IMR-90 (cell line): ENCODE results near the gene ACAN. TPM values are rescaled to one million over a fixed set of nuclear protein-coding genes. Genes with fewer than 3 reads are reported as not detected.

Source experiments
- ATAC-seq: fragments of 200-7000 bp; cut with Tn5 transposase; 2 replicates; pipeline ENCODE4 v1.9.1; 2020; ENCODE audit warnings: low read depth, mild to moderate bottlenecking, moderate library complexity
- BruUV-seq: library from RNA; stranded (reverse); fragments of 400-500 nt; replicated peaks from 2 replicates; lab custom pipeline; 2021; lab: Mats Ljungman, UMichigan
- CTCF ChIA-PET: fragments of 300-600 bp; formaldehyde crosslinking; extraction: SDS; loops from one replicate; lab custom pipeline; 2021; ENCODE audit warnings: antibody characterized with exemption; lab: Yijun Ruan, JAX
- POLR2A ChIA-PET: fragments of 300-600 bp; sonication (Branson Sonifier 250); formaldehyde crosslinking; loops from one replicate; lab custom pipeline; 2022; ENCODE audit warnings: antibody characterized with exemption; ENCODE audit not compliant: unreplicated experiment; lab: Charles Lee
- DNase-seq: peaks from one replicate; pipeline ENCODE4 v3.0.0; 2013
- H2AFZ ChIP-seq: replicated peaks from 2 replicates; pipeline ENCODE3; 2013; ENCODE audit warnings: low read length, mild to moderate bottlenecking; ENCODE audit not compliant: poor library complexity
- H2AK5ac ChIP-seq: 2 replicates; pipeline ENCODE4 v1.6.1; 2013; ENCODE audit warnings: low read depth, low read length, inconsistent platforms
- H2AK9ac ChIP-seq: replicated peaks from 2 replicates; pipeline ENCODE3; 2013; ENCODE audit warnings: mild to moderate bottlenecking, low read depth, low read length, moderate library complexity; ENCODE audit not compliant: poor library complexity
- H2BK120ac ChIP-seq: 2 replicates; pipeline ENCODE4 v1.6.1; 2013; ENCODE audit warnings: low read depth, low read length, inconsistent platforms
- H2BK15ac ChIP-seq: 3 replicates; pipeline ENCODE4 v1.6.1; 2013; ENCODE audit warnings: low read depth, low read length, inconsistent platforms
- H2BK20ac ChIP-seq: 2 replicates; pipeline ENCODE4 v1.6.1; 2013; ENCODE audit warnings: low read depth, mild to moderate bottlenecking, inconsistent platforms, low read length, moderate library complexity
- H2BK5ac ChIP-seq: 2 replicates; pipeline ENCODE4 v1.6.1; 2013; ENCODE audit warnings: mild to moderate bottlenecking, low read depth, low read length, inconsistent platforms; ENCODE audit not compliant: poor library complexity, severe bottlenecking
- H3K14ac ChIP-seq: replicated peaks from 2 replicates; pipeline ENCODE4 v1.6.1; 2013; ENCODE audit warnings: low read depth, low read length, inconsistent platforms
- H3K18ac ChIP-seq: 2 replicates; pipeline ENCODE4 v1.6.1; 2013; ENCODE audit warnings: low read depth, low read length, control low read depth
- H3K23ac ChIP-seq: 2 replicates; pipeline ENCODE4 v1.6.1; 2013; ENCODE audit warnings: low read depth, low read length, inconsistent platforms
- H3K27ac ChIP-seq: 2 replicates; pipeline ENCODE4 v1.5.1; 2013; ENCODE audit warnings: mild to moderate bottlenecking, control low read depth, low read length; ENCODE audit not compliant: insufficient read depth
- H3K27me3 ChIP-seq: 2 replicates; pipeline ENCODE4 v1.6.1; 2013; ENCODE audit warnings: low read length; ENCODE audit not compliant: control insufficient read depth, insufficient read depth
- H3K36me3 ChIP-seq: 2 replicates; pipeline ENCODE4 v1.6.1; 2013; ENCODE audit warnings: low read length, mixed read lengths; ENCODE audit not compliant: control insufficient read depth, insufficient read depth
- H3K4ac ChIP-seq: 2 replicates; pipeline ENCODE4 v1.6.1; 2013; ENCODE audit warnings: low read depth, low read length, inconsistent platforms
- H3K4me1 ChIP-seq: 2 replicates; pipeline ENCODE4 v1.6.1; 2013; ENCODE audit warnings: low read length, mixed read lengths; ENCODE audit not compliant: control insufficient read depth, insufficient read depth
- H3K4me2 ChIP-seq: 2 replicates; pipeline ENCODE4 v1.6.1; 2013; ENCODE audit warnings: low read depth, mild to moderate bottlenecking, control low read depth, low read length, moderate library complexity
- H3K4me3 ChIP-seq: 2 replicates; pipeline ENCODE4 v1.5.1; 2013; ENCODE audit warnings: low read depth, mild to moderate bottlenecking, control low read depth, low read length, moderate library complexity; ENCODE audit not compliant: insufficient read depth
- H3K56ac ChIP-seq: 2 replicates; pipeline ENCODE4 v1.6.1; 2013; ENCODE audit warnings: low read length, inconsistent platforms; ENCODE audit not compliant: insufficient read depth; ENCODE audit errors: extremely low read depth
- H3K79me1 ChIP-seq, 2 experiments: 2 replicates each; pipeline ENCODE4 v1.6.1; 2013; ENCODE audit warnings: low read length in 2 of 2, inconsistent platforms in 1 of 2, low read depth in 1 of 2
- H3K9ac ChIP-seq: 2 replicates; pipeline ENCODE4 v1.6.1; 2013; ENCODE audit warnings: low read depth, low read length, control low read depth
- H3K9me1 ChIP-seq: 2 replicates; pipeline ENCODE4 v1.6.1; 2013; ENCODE audit warnings: low read length, inconsistent platforms; ENCODE audit not compliant: insufficient read depth
- H3K9me3 ChIP-seq: 2 replicates; pipeline ENCODE4 v1.6.1; 2013; ENCODE audit warnings: low read length; ENCODE audit not compliant: control insufficient read depth, insufficient read depth
- H4K20me1 ChIP-seq: 2 replicates; pipeline ENCODE4 v1.6.1; 2013; ENCODE audit warnings: low read length, inconsistent platforms; ENCODE audit not compliant: insufficient read depth
- H4K5ac ChIP-seq: 2 replicates; pipeline ENCODE4 v1.6.1; 2013; ENCODE audit warnings: mild to moderate bottlenecking, low read depth, low read length, control low read depth
- H4K8ac ChIP-seq, 2 experiments: 2 replicates each; pipeline ENCODE4 v1.6.1; 2013; ENCODE audit warnings: low read depth in 2 of 2, low read length in 2 of 2, control low read depth in 1 of 2, inconsistent platforms in 1 of 2
- H4K91ac ChIP-seq: 2 replicates; pipeline ENCODE4 v1.6.1; 2013; ENCODE audit warnings: low read depth, low read length, inconsistent platforms; ENCODE audit not compliant: insufficient read depth
- BHLHE40 ChIP-seq: fragments of 150-350 bp; IDR thresholded peaks from 2 replicates; pipeline ENCODE4 v1.6.1; 2016; ENCODE audit warnings: mild to moderate bottlenecking, low read depth, low read length
- CEBPB ChIP-seq: IDR thresholded peaks from 2 replicates; pipeline ENCODE4 v1.6.1; 2012; ENCODE audit warnings: low read depth, low read length, improper control_type of control experiment
- CHD1 ChIP-seq: IDR thresholded peaks from 2 replicates; pipeline ENCODE4 v1.6.1; 2012; ENCODE audit warnings: low read depth, low read length, improper control_type of control experiment
- ELK1 ChIP-seq: fragments of 150-350 bp; IDR thresholded peaks from 2 replicates; pipeline ENCODE4 v1.6.1; 2016; ENCODE audit warnings: low read depth, mild to moderate bottlenecking, low read length, moderate library complexity, borderline replicate concordance
- FOS ChIP-seq: fragments of 150-350 bp; IDR thresholded peaks from 2 replicates; pipeline ENCODE4 v1.6.1; 2016; ENCODE audit warnings: low read depth, low read length
- MAZ ChIP-seq: IDR thresholded peaks from 2 replicates; pipeline ENCODE4 v1.6.1; 2012; ENCODE audit warnings: low read depth, mild to moderate bottlenecking, low read length, improper control_type of control experiment, moderate library complexity, borderline replicate concordance
- MXI1 ChIP-seq: IDR thresholded peaks from 2 replicates; pipeline ENCODE4 v1.6.1; 2012; ENCODE audit warnings: low read depth, mild to moderate bottlenecking, low read length, moderate library complexity, borderline replicate concordance
- POLR2A ChIP-seq: IDR thresholded peaks from 2 replicates; pipeline ENCODE4 v1.6.1; 2012; ENCODE audit warnings: mild to moderate bottlenecking, low read depth, low read length
- RAD21 ChIP-seq: IDR thresholded peaks from 2 replicates; pipeline ENCODE4 v1.6.1; 2012; ENCODE audit warnings: low read length, improper control_type of control experiment
- RCOR1 ChIP-seq: IDR thresholded peaks from 2 replicates; pipeline ENCODE4 v1.6.1; 2012; ENCODE audit warnings: mild to moderate bottlenecking, low read length, improper control_type of control experiment; ENCODE audit not compliant: insufficient replicate concordance
- RFX5 ChIP-seq: IDR thresholded peaks from 2 replicates; pipeline ENCODE4 v1.8.0; 2012; ENCODE audit warnings: low read depth, mild to moderate bottlenecking, low read length, moderate library complexity
- SMC3 ChIP-seq: fragments of 150-350 bp; IDR thresholded peaks from 2 replicates; pipeline ENCODE4 v1.6.1; 2016; ENCODE audit warnings: low read depth, mild to moderate bottlenecking, antibody characterized with exemption, low read length, moderate library complexity
- USF2 ChIP-seq: fragments of 150-350 bp; IDR thresholded peaks from 2 replicates; pipeline ENCODE4 v1.6.1; 2017; ENCODE audit warnings: mild to moderate bottlenecking, antibody characterized with exemption, low read length, low read depth
- WGBS, 2 experiments: methylation state at CpG; one replicate each; pipeline versions ENCODE4 v1.1.5 to v1.1.7; 2013; ENCODE audit warnings: missing lambda C conversion rate in 2 of 2; ENCODE audit not compliant: insufficient read length in 1 of 2; ENCODE audit errors: extremely low coverage in 2 of 2; 5-methylcytosine and 5-hydroxymethylcytosine counted together
- dilution Hi-C: fragments of 300-500 bp; cut with HindIII; formaldehyde crosslinking; loops from one replicate; pipeline ENCODE4 v1.14.3; 2018; ENCODE audit warnings: low sequenced_read_pairs; ENCODE audit not compliant: unreplicated experiment
- in situ Hi-C: fragments of 300-500 bp; cut with MboI; formaldehyde crosslinking; loops from 3 replicates; pipeline ENCODE4 v1.14.3; 2019; ENCODE audit warnings: low sequenced_read_pairs, inconsistent platforms, mixed read lengths
- intact Hi-C: fragments of 100-400 bp; cut with micrococcal nuclease; formaldehyde crosslinking; loops from 2 replicates; pipeline ENCODE4 v1.10.0; 2022
- polyA plus RNA-seq, 3 experiments: library from polyadenylated mRNA; depleted of rRNA; stranded (reverse); fragments of >200 nt; gene quantifications; 2 replicates each; pipeline ENCODE4 v1.2.3, GENCODE V29; 2012; ENCODE audit warnings: low replicate concordance in 1 of 3
- total RNA-seq: library from RNA; depleted of rRNA; stranded (reverse); fragments of >200 nt; gene quantifications from 2 replicates; pipeline ENCODE4 v1.2.3, GENCODE V29; 2012

The ACAN gene
- total and polyA plus RNA-seq, 2 of the 4 experiments (the other 2 are of a cell fraction): 0.54 to 0.96 TPM

- H3K56ac ChIP-seq: no peak overlapping the region
- no peak overlapping the region; the same call in 1 of the 2 replicates for H3K14ac ChIP-seq
- no peak overlapping the region for H3K27ac ChIP-seq
- H2AK5ac ChIP-seq: no peak overlapping the region
- H4K20me1 ChIP-seq: peaks cover 79% of the 10 kb centered on the region
- peaks cover 29 to 92% of the 10 kb centered on the region in 2 experiments; a peak in 3 of 4 replicates for H3K79me1 ChIP-seq
- no peak overlapping the region for H3K9ac ChIP-seq
- ATAC-seq (no peak), DNase-seq (no peak)
- peak overlapping the region; percentile 16; the same call in 1 of the 2 replicates for H3K4ac ChIP-seq
- no peak overlapping the region for H4K8ac ChIP-seq
- TF ChIP-seq USF2: no peak
- TF ChIP-seq CHD1: no peak
- no peak for TF ChIP-seq RCOR1
- TF ChIP-seq FOS: no peak
- no peak for TF ChIP-seq CEBPB
- no peak for TF ChIP-seq SMC3
- TF ChIP-seq RAD21: no peak
- no peak for TF ChIP-seq POLR2A
- TF ChIP-seq MXI1: no peak
- no peak for TF ChIP-seq BHLHE40
- no peak for TF ChIP-seq ELK1
- no peak for TF ChIP-seq RFX5
- TF ChIP-seq MAZ: no peak
- H4K5ac ChIP-seq: no peak overlapping the region
- in situ Hi-C loops (loop anchor here (5.0 kb wide), 1 partner anchor 109 kb away; no protein-coding TSS in a partner anchor), dilution Hi-C loops (loop anchor here (25.0 kb wide), 1 partner anchor 104 kb away; no protein-coding TSS in a partner anchor), intact Hi-C loops (loop anchor here (10.0 kb wide), 1 partner anchor 397 kb away; no protein-coding TSS in a partner anchor)
- H3K9me1 ChIP-seq: peaks cover 33% of the 10 kb centered on the region
- H2AFZ ChIP-seq: no peak overlapping the region
- H3K4me2 ChIP-seq: no peak overlapping the region
- H2BK120ac ChIP-seq: no peak overlapping the region
- CTCF ChIA-PET: interaction anchor here (1.0 kb wide), 1 partner anchor 109 kb away, joined by 3 read pairs; no protein-coding TSS in a partner anchor
- no TSS peak for BruUV-seq
- H3K18ac ChIP-seq: no peak overlapping the region
- WGBS, 2 experiments: 100% methylated on average over 2 of the region's 12 CpGs; no CpG with 5 or more reads in 1 of the 2 experiments
- H2BK5ac ChIP-seq: no peak overlapping the region
- H3K23ac ChIP-seq: 0 out of 2 replicates have a peak overlapping the region, but pooled peaks have one; percentile 28
- H3K27me3 ChIP-seq: no peaks in the 10 kb centered on the region
- H4K91ac ChIP-seq: no peak overlapping the region
- H2BK20ac ChIP-seq: no peak overlapping the region
- POLR2A ChIA-PET: interaction anchor here (0.7 kb wide), 1 partner anchor 79 kb away, joined by 3 read pairs; no protein-coding TSS in a partner anchor
- peaks cover 60% of the 10 kb centered on the region for H3K36me3 ChIP-seq
- peaks cover 29% of the 10 kb centered on the region for H3K4me1 ChIP-seq
- H3K9me3 ChIP-seq: no peaks in the 10 kb centered on the region
- no peak overlapping the region for H2BK15ac ChIP-seq
- H3K4me3 ChIP-seq: no peak overlapping the region
- H2AK9ac ChIP-seq: no peak overlapping the region
Measured at GRCh38 chr15:88908123-88908522, 104.9 kb downstream of the ACAN start.
